Epithelial cell of proximal tubule (primary cell): Measurements from ENCODE around the gene PARD3B. TPM values are rescaled to one million over a fixed set of nuclear protein-coding genes. Genes with fewer than 3 reads are reported as not detected.

Experiments
- DNase-seq: peaks from one replicate; pipeline ENCODE4 v3.0.0-alpha.2; 2011; ENCODE audit warnings: low read depth
- H3K4me3 ChIP-seq: 2 replicates; pipeline ENCODE4 v1.5.1; 2011; ENCODE audit warnings: low read depth, mild to moderate bottlenecking, low read length
- total RNA-seq: library from RNA; depleted of rRNA; stranded (reverse); fragments of >200 nt; gene quantifications from 2 replicates; pipeline ENCODE4 v1.2.3, GENCODE V29; 2015
- TF ChIP-seq, protein P1 (sequence below): conservative IDR thresholded peaks from 2 replicates; pipeline ENCODE4 v1.5.1; 2012; ENCODE audit warnings: low read depth, mild to moderate bottlenecking, low read length

Gene PARD3B
- total RNA-seq, 1 donor from 2014 or later, result 3.6 TPM

- DNase-seq, result no peak
- H3K4me3 ChIP-seq, result no peak overlapping the region
- TF ChIP-seq, protein P1, sequence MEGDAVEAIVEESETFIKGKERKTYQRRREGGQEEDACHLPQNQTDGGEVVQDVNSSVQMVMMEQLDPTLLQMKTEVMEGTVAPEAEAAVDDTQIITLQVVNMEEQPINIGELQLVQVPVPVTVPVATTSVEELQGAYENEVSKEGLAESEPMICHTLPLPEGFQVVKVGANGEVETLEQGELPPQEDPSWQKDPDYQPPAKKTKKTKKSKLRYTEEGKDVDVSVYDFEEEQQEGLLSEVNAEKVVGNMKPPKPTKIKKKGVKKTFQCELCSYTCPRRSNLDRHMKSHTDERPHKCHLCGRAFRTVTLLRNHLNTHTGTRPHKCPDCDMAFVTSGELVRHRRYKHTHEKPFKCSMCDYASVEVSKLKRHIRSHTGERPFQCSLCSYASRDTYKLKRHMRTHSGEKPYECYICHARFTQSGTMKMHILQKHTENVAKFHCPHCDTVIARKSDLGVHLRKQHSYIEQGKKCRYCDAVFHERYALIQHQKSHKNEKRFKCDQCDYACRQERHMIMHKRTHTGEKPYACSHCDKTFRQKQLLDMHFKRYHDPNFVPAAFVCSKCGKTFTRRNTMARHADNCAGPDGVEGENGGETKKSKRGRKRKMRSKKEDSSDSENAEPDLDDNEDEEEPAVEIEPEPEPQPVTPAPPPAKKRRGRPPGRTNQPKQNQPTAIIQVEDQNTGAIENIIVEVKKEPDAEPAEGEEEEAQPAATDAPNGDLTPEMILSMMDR, result no peak
Measured at GRCh38 chr2:205367331-205367935, 822.2 kb downstream of the PARD3B start.

DNA sequence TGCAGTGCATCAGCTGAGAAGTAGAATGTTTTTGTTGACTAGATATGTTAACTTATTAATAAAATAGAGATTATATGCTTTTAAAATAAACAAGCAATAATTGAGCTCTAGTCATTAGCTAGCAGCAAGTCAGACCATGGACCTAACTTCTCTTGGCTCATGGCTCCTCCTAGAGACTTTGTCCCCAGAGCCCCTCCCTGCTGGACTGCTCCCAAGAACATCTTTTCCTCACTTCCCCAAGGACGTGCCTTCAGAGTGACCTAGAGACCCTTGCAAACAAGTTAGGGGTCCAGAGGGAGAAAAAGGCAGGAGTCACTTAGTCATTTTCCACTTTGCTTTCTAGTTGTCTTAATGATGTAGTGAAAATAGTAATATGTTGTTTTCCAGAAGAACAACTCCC is 824.5 kb downstream of the PARD3B start:
- DNase-seq, result no peak
- H3K4me3 ChIP-seq, result no peak overlapping the region
- TF ChIP-seq, protein P1, result no peak

GRCh38 chr2:205370726-205371125 is 825.5 kb downstream of the PARD3B start:
- no peak for DNase-seq
- TF ChIP-seq, protein P1, result no peak

DNA sequence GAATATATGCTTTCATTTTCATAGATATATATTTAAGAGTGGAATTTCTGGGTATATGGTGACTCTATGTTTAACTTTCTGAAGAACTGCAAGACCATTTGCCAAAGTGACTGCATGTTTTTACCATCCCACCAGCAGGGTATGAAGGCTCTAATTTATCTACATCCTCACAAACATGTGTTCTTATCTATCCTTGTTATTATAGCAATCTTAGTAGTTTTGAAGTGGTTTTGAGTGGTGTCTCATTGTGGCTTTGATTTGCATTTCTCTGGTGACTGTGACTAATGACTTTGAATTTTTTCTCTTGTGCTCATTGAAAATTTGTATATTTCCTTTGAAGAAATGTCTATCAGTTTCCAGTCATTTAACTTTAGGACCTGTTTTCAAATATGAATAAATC is 826.9 kb downstream of the PARD3B start:
- H3K4me3 ChIP-seq, result no peak overlapping the region
- no peak for DNase-seq
- TF ChIP-seq, protein P1, result no peak

More at GRCh38 chr2:205370726-205371125, 825.5 kb downstream of the PARD3B start:
- no peak overlapping the region for H3K4me3 ChIP-seq

- no peak for DNase-seq
- TF ChIP-seq, protein P1, result no peak
Measured at GRCh38 chr2:205375461-205376448, 830.5 kb downstream of the PARD3B start.

GRCh38 chr2:205377324-205377723 is 832.0 kb downstream of the PARD3B start:
- TF ChIP-seq, protein P1, result no peak
- no peak for DNase-seq
- H3K4me3 ChIP-seq, result no peak overlapping the region

More at GRCh38 chr2:205375461-205376448, 830.5 kb downstream of the PARD3B start:
- H3K4me3 ChIP-seq, result no peak overlapping the region
